ENCODE results near the gene CYP2E1.
"Not testable (repeated sequence)": the region's sequence is repeated elsewhere in the genome, so short reads cannot be mapped to it uniquely, and the experiment has no call there.

The CYP2E1 gene

GRCh38 chr10:133526957-133527588, at the start of gene CYP2E1:
CYP2E1 (plus strand) TSS chr10:133527363; CDS start chr10:133527396, 33 bp downstream.
- no peak within 1 kb of the TSS for H3K9ac ChIP-seq (ENCODE audit: insufficient read length)
- H3K4me3 ChIP-seq = no peak within 1 kb of the TSS
- H3K9me3 ChIP-seq (ENCODE audit: low read depth, low read length) = no peaks in the 10 kb centered on the region
- H3K36me3 ChIP-seq (ENCODE audit: insufficient read depth, low read length) = no peaks in the 10 kb centered on the region
- no peak for TF ChIP-seq FOXP2 (optimal IDR thresholded peaks at IDR 0.05; ENCODE audit: control extremely low read depth, extremely low read length, insufficient read depth)
- no peak within 1 kb of the TSS for H3K27ac ChIP-seq
- no peak for DNase-seq (ENCODE audit: low read depth, low spot score)

GRCh38 chr10:133481086-133481643, 46.0 kb upstream of the CYP2E1 start:
- Histone ChIP-seq H3K27ac (no peak overlapping the region), H3K9me3 (ENCODE audit: low read depth, low read length) (no peaks in the 10 kb centered on the region), H3K9ac (ENCODE audit: insufficient read length) (no peak overlapping the region), H3K4me3 (no peak overlapping the region), H3K36me3 (ENCODE audit: insufficient read depth, low read length) (no peaks in the 10 kb centered on the region)
- DNase-seq (ENCODE audit: low read depth, low spot score) = no peak
- TF ChIP-seq FOXP2 (optimal IDR thresholded peaks at IDR 0.05; ENCODE audit: control extremely low read depth, extremely low read length, insufficient read depth) = no peak
- TF ChIP-seq EZH2 (IDR thresholded peaks at IDR 0.05) = no peak
- no peak for TF ChIP-seq POLR2AphosphoS5 (IDR thresholded peaks at IDR 0.05; ENCODE audit: borderline replicate concordance, low read depth, low read length)

- no peak overlapping the region for H3K27ac ChIP-seq
- DNase-seq (ENCODE audit: low read depth, low spot score) = no peak
- H3K4me3 ChIP-seq = no peak overlapping the region
- no peak overlapping the region for H3K9ac ChIP-seq (ENCODE audit: insufficient read length)
- TF ChIP-seq POLR2AphosphoS5 (IDR thresholded peaks at IDR 0.05; ENCODE audit: borderline replicate concordance, low read depth, low read length) = no peak
- TF ChIP-seq FOXP2 (optimal IDR thresholded peaks at IDR 0.05; ENCODE audit: control extremely low read depth, extremely low read length, insufficient read depth) = no peak
- no peak for TF ChIP-seq EZH2 (IDR thresholded peaks at IDR 0.05)
- H3K9me3 ChIP-seq (ENCODE audit: low read depth, low read length) = no peaks in the 10 kb centered on the region
- H3K36me3 ChIP-seq (ENCODE audit: insufficient read depth, low read length) = no peaks in the 10 kb centered on the region
These were observed 45.5 kb upstream of the CYP2E1 start for GRCh38 chr10:133481657-133482056.

GRCh38 chr10:133484818-133485217, 42.3 kb upstream of the CYP2E1 start:
- Histone ChIP-seq H3K4me3 (no peak overlapping the region), H3K27ac (no peak overlapping the region), H3K9ac (ENCODE audit: insufficient read length) (no peak overlapping the region), H3K36me3 (ENCODE audit: insufficient read depth, low read length) (no peaks in the 10 kb centered on the region), H3K9me3 (ENCODE audit: low read depth, low read length) (no peaks in the 10 kb centered on the region)
- DNase-seq (ENCODE audit: low read depth, low spot score) = no peak
- TF ChIP-seq POLR2AphosphoS5 (IDR thresholded peaks at IDR 0.05; ENCODE audit: borderline replicate concordance, low read depth, low read length) (no peak), FOXP2 (optimal IDR thresholded peaks at IDR 0.05; ENCODE audit: control extremely low read depth, extremely low read length, insufficient read depth) (no peak), EZH2 (IDR thresholded peaks at IDR 0.05) (no peak)

GRCh38 chr10:133487085-133487484, 40.1 kb upstream of the CYP2E1 start:
- TF ChIP-seq FOXP2 (optimal IDR thresholded peaks at IDR 0.05; ENCODE audit: control extremely low read depth, extremely low read length, insufficient read depth) (no peak), POLR2AphosphoS5 (IDR thresholded peaks at IDR 0.05; ENCODE audit: borderline replicate concordance, low read depth, low read length) (no peak), EZH2 (IDR thresholded peaks at IDR 0.05) (no peak)
- DNase-seq (ENCODE audit: low read depth, low spot score) = no peak
- Histone ChIP-seq H3K27ac (no peak overlapping the region), H3K9me3 (ENCODE audit: low read depth, low read length) (no peaks in the 10 kb centered on the region), H3K9ac (ENCODE audit: insufficient read length) (no peak overlapping the region), H3K4me3 (no peak overlapping the region), H3K36me3 (ENCODE audit: insufficient read depth, low read length) (no peaks in the 10 kb centered on the region)

- Histone ChIP-seq H3K36me3 (ENCODE audit: insufficient read depth, low read length) (no peaks in the 10 kb centered on the region), H3K9me3 (ENCODE audit: low read depth, low read length) (no peaks in the 10 kb centered on the region), H3K9ac (ENCODE audit: insufficient read length) (no peak overlapping the region), H3K4me3 (no peak overlapping the region), H3K27ac (no peak overlapping the region)
- TF ChIP-seq POLR2AphosphoS5 (IDR thresholded peaks at IDR 0.05; ENCODE audit: borderline replicate concordance, low read depth, low read length) (no peak), FOXP2 (optimal IDR thresholded peaks at IDR 0.05; ENCODE audit: control extremely low read depth, extremely low read length, insufficient read depth) (no peak), EZH2 (IDR thresholded peaks at IDR 0.05) (no peak)
- DNase-seq (ENCODE audit: low read depth, low spot score) = no peak
These were observed 38.8 kb upstream of the CYP2E1 start for GRCh38 chr10:133488354-133488753.

GRCh38 chr10:133489816-133490588, 37.2 kb upstream of the CYP2E1 start:
- Histone ChIP-seq H3K9ac (ENCODE audit: insufficient read length) (no peak overlapping the region), H3K36me3 (ENCODE audit: insufficient read depth, low read length) (no peaks in the 10 kb centered on the region), H3K27ac (no peak overlapping the region), H3K9me3 (ENCODE audit: low read depth, low read length) (no peaks in the 10 kb centered on the region), H3K4me3 (no peak overlapping the region)
- TF ChIP-seq POLR2AphosphoS5 (IDR thresholded peaks at IDR 0.05; ENCODE audit: borderline replicate concordance, low read depth, low read length) (no peak), EZH2 (IDR thresholded peaks at IDR 0.05) (no peak), FOXP2 (optimal IDR thresholded peaks at IDR 0.05; ENCODE audit: control extremely low read depth, extremely low read length, insufficient read depth) (no peak)
- no peak for DNase-seq (ENCODE audit: low read depth, low spot score)

- DNase-seq (ENCODE audit: low read depth, low spot score); H3K9me3 ChIP-seq (ENCODE audit: low read depth, low read length): not testable (repeated sequence)
These were observed 33.6 kb upstream of the CYP2E1 start for GRCh38 chr10:133493562-133493961.

GRCh38 chr10:133497363-133497762, 29.8 kb upstream of the CYP2E1 start:
- not testable (repeated sequence) for DNase-seq (ENCODE audit: low read depth, low spot score); H3K36me3 ChIP-seq (ENCODE audit: insufficient read depth, low read length); H3K27ac ChIP-seq; H3K9me3 ChIP-seq (ENCODE audit: low read depth, low read length); H3K4me3 ChIP-seq; H3K9ac ChIP-seq (ENCODE audit: insufficient read length)

More at GRCh38 chr10:133493562-133493961, 33.6 kb upstream of the CYP2E1 start:
- not testable (repeated sequence) for H3K4me3 ChIP-seq; H3K27ac ChIP-seq; H3K9ac ChIP-seq (ENCODE audit: insufficient read length); H3K36me3 ChIP-seq (ENCODE audit: insufficient read depth, low read length)

- H3K9me3 ChIP-seq (ENCODE audit: low read depth, low read length); DNase-seq (ENCODE audit: low read depth, low spot score); H3K4me3 ChIP-seq; H3K27ac ChIP-seq; H3K9ac ChIP-seq (ENCODE audit: insufficient read length); H3K36me3 ChIP-seq (ENCODE audit: insufficient read depth, low read length): not testable (repeated sequence)
These were observed 28.0 kb upstream of the CYP2E1 start for GRCh38 chr10:133499176-133499575.

- not testable (repeated sequence) for H3K4me3 ChIP-seq; H3K27ac ChIP-seq; H3K9ac ChIP-seq (ENCODE audit: insufficient read length); H3K36me3 ChIP-seq (ENCODE audit: insufficient read depth, low read length); H3K9me3 ChIP-seq (ENCODE audit: low read depth, low read length); DNase-seq (ENCODE audit: low read depth, low spot score)
These were observed 26.3 kb upstream of the CYP2E1 start for GRCh38 chr10:133500897-133501296.
